Testis (tissue), 3 donors: Measurements from ENCODE around the gene PPP1R2C. TPM values are rescaled to one million over a fixed set of nuclear protein-coding genes. Genes with fewer than 3 reads are reported as not detected.

ENCODE experiments used
- DNase-seq: peaks from one replicate; pipeline ENCODE4 v3.0.0-alpha.2; 2019
- H3K27ac ChIP-seq, 2 donors: fragments of 200-600 bp; sonication (generic); one replicate each; pipeline ENCODE4 v1.5.1; 2019
- H3K27me3 ChIP-seq: fragments of 200-600 bp; sonication (generic); one replicate; pipeline ENCODE4 v1.5.1; 2019
- H3K36me3 ChIP-seq: fragments of 200-600 bp; sonication (generic); one replicate; pipeline ENCODE4 v1.5.1; 2017; ENCODE audit warnings: low read depth; ENCODE audit errors: missing control alignments
- H3K4me1 ChIP-seq: fragments of 200-600 bp; sonication (generic); one replicate; pipeline ENCODE4 v1.5.1; 2019
- H3K4me3 ChIP-seq, 2 donors: fragments of 200-600 bp; sonication (generic); one replicate each; pipeline ENCODE4 v1.5.1; 2017 to 2019
- H3K9me3 ChIP-seq: fragments of 200-600 bp; sonication (generic); one replicate; pipeline ENCODE4 v1.5.1; 2017
- CTCF ChIP-seq, 3 experiments: fragments of 450-650 bp in 2 of 3; fragments of 200-600 bp in 1 of 3; sonication (generic) in 1 of 3; IDR thresholded peaks; one replicate each; pipeline ENCODE4 v1.5.1; 2016 to 2019; ENCODE audit warnings: antibody characterized with exemption in 3 of 3, mild to moderate bottlenecking in 2 of 3, moderate library complexity in 1 of 3
- POLR2A ChIP-seq: fragments of 450-650 bp; IDR thresholded peaks from one replicate; pipeline ENCODE4 v1.6.1; 2017; ENCODE audit warnings: antibody characterized with exemption, mild to moderate bottlenecking, moderate library complexity
- WGBS, 2 donors: methylation state at CpG; one replicate each; pipeline ENCODE4 v1.1.5; 2018; 5-methylcytosine and 5-hydroxymethylcytosine counted together
- intact Hi-C: fragments of 100-400 bp; cut with DNase I; formaldehyde crosslinking; loops from one replicate; pipeline ENCODE4 v1.15.1; 2023; ENCODE audit warnings: low total_unique reads
- polyA plus RNA-seq: library from polyadenylated mRNA; stranded (reverse); fragments of 350-450 nt; fragmentation: Illumina TruSeq; extraction: RNeasy Lipid Tissue Mini Kit (QIAGEN cat#74804); gene quantifications from one replicate; pipeline ENCODE4 v1.2.3, GENCODE V29; 2014; ENCODE audit warnings: low read depth, low replicate concordance; ENCODE audit not compliant: insufficient read depth
- total RNA-seq, 2 donors: library from RNA; depleted of rRNA; stranded (reverse); fragments of >200 nt; gene quantifications; one replicate each; pipeline ENCODE4 v1.2.3, GENCODE V29; 2016

PPP1R2C gene
- total and polyA plus RNA-seq, 3 donors from 2014 or later: 20.1 to 69.6 (median 54.8) TPM

- Histone ChIP-seq H3K4me3 (no peak overlapping the region), H3K36me3 (no peaks in the 10 kb centered on the region), H3K4me1 (no peaks in the 10 kb centered on the region), H3K9me3 (no peaks in the 10 kb centered on the region), H3K27me3 (no peaks in the 10 kb centered on the region), H3K27ac (no peak overlapping the region)
- no peak for DNase-seq
- WGBS, 2 donors: 89 to 90% methylated on average over 7 to 9 of the region's 9 CpGs
- intact Hi-C loops: no loop called here
- no peak for TF ChIP-seq POLR2A
- no peak for TF ChIP-seq CTCF (IDR thresholded peaks at IDR 0.05)
Observed at GRCh38 chrX:42797651-42798269, 19.8 kb upstream of the PPP1R2C start.

GRCh38 chrX:42783451-42783850, 5.5 kb upstream of the PPP1R2C start:
- no peaks in the 10 kb centered on the region for H3K36me3 ChIP-seq
- no peaks in the 10 kb centered on the region for H3K27me3 ChIP-seq
- no peak for TF ChIP-seq POLR2A
- TF ChIP-seq CTCF (IDR thresholded peaks at IDR 0.05): no peak
- H3K4me1 ChIP-seq: no peaks in the 10 kb centered on the region
- intact Hi-C loops: no loop called here
- no peak overlapping the region for H3K4me3 ChIP-seq
- no peaks in the 10 kb centered on the region for H3K9me3 ChIP-seq
- no peak overlapping the region for H3K27ac ChIP-seq
- DNase-seq: no peak

- Histone ChIP-seq H3K9me3 (no peaks in the 10 kb centered on the region), H3K36me3 (no peaks in the 10 kb centered on the region), H3K4me3 (no peak overlapping the region), H3K27ac (no peak overlapping the region), H3K27me3 (no peaks in the 10 kb centered on the region), H3K4me1 (no peaks in the 10 kb centered on the region)
- DNase-seq: peak; percentile 17
- intact Hi-C loops: no loop called here
- no peak for TF ChIP-seq CTCF (IDR thresholded peaks at IDR 0.05)
- TF ChIP-seq POLR2A: no peak
- WGBS, 2 donors: 16 to 36% methylated on average over 3 of the region's 3 CpGs
Observed at GRCh38 chrX:42776195-42776594, 1.8 kb downstream of the PPP1R2C start.

GRCh38 chrX:42772874-42773273, 5.1 kb downstream of the PPP1R2C start:
- Histone ChIP-seq H3K27ac (no peak overlapping the region), H3K4me1 (no peaks in the 10 kb centered on the region), H3K4me3 (no peak overlapping the region), H3K9me3 (no peaks in the 10 kb centered on the region), H3K27me3 (no peaks in the 10 kb centered on the region), H3K36me3 (no peaks in the 10 kb centered on the region)
- no peak for DNase-seq
- TF ChIP-seq POLR2A: no peak
- 78 to 94% methylated on average over 2 of the region's 2 CpGs for WGBS, 2 donors
- intact Hi-C loops: no loop called here

GRCh38 chrX:42771506-42772335, 6.2 kb downstream of the PPP1R2C start:
- DNase-seq: no peak
- intact Hi-C loops: no loop called here
- no peak overlapping the region for H3K27ac ChIP-seq
- no peaks in the 10 kb centered on the region for H3K4me1 ChIP-seq
- no peak for TF ChIP-seq CTCF (IDR thresholded peaks at IDR 0.05)
- TF ChIP-seq POLR2A: no peak
- no peak overlapping the region for H3K4me3 ChIP-seq
- whole genome bisulfite sequencing, 2 donors: 94 to 97% methylated on average over 2 of the region's 2 CpGs
- H3K36me3 ChIP-seq: no peaks in the 10 kb centered on the region
- no peaks in the 10 kb centered on the region for H3K9me3 ChIP-seq
- no peaks in the 10 kb centered on the region for H3K27me3 ChIP-seq
